SJCRH30 (cell line): ENCODE measurements around the gene NT5DC2. TPM values are rescaled to one million over a fixed set of nuclear protein-coding genes. Genes with fewer than 3 reads are reported as not detected.
A peak's percentile ranks its signal among the peaks of the same experiment; 100 is the strongest.

Source experiments
- DNase-seq, 2 experiments: peaks; one replicate each; pipeline ENCODE4 v3.0.0-alpha.2; 2015 to 2020
- H3K27ac ChIP-seq: fragments of 250-450 bp; sonication (Bioruptor Pico); 2 replicates; pipeline ENCODE4 v1.5.1; 2020; ENCODE audit warnings: mild to moderate bottlenecking, moderate library complexity
- H3K27me3 ChIP-seq: fragments of 250-450 bp; sonication (Bioruptor Pico); 2 replicates; pipeline ENCODE4 v1.5.1; 2020; ENCODE audit warnings: mild to moderate bottlenecking, moderate library complexity
- H3K36me3 ChIP-seq: fragments of 250-450 bp; sonication (Bioruptor Pico); 2 replicates; pipeline ENCODE4 v1.5.1; 2020; ENCODE audit warnings: mild to moderate bottlenecking, moderate library complexity
- H3K4me1 ChIP-seq: fragments of 250-450 bp; sonication (Bioruptor Pico); 2 replicates; pipeline ENCODE4 v1.5.1; 2020; ENCODE audit warnings: mild to moderate bottlenecking, moderate library complexity
- H3K4me3 ChIP-seq: fragments of 250-450 bp; sonication (Bioruptor Pico); 2 replicates; pipeline ENCODE4 v1.5.1; 2020; ENCODE audit warnings: mild to moderate bottlenecking, moderate library complexity
- H3K9me3 ChIP-seq: fragments of 250-450 bp; sonication (Bioruptor Pico); replicated peaks from 2 replicates; pipeline ENCODE4 v1.5.1; 2020; ENCODE audit warnings: mild to moderate bottlenecking, moderate library complexity
- total RNA-seq: library from RNA; depleted of rRNA; stranded (reverse); fragments of >200 nt; shearing (Covaris generic); gene quantifications from 2 replicates; pipeline ENCODE4 v1.2.3, GENCODE V29; 2014; rRNA removed

Gene NT5DC2
- total RNA-seq, 1 experiment from 2014 or later: 140 TPM

DNA sequence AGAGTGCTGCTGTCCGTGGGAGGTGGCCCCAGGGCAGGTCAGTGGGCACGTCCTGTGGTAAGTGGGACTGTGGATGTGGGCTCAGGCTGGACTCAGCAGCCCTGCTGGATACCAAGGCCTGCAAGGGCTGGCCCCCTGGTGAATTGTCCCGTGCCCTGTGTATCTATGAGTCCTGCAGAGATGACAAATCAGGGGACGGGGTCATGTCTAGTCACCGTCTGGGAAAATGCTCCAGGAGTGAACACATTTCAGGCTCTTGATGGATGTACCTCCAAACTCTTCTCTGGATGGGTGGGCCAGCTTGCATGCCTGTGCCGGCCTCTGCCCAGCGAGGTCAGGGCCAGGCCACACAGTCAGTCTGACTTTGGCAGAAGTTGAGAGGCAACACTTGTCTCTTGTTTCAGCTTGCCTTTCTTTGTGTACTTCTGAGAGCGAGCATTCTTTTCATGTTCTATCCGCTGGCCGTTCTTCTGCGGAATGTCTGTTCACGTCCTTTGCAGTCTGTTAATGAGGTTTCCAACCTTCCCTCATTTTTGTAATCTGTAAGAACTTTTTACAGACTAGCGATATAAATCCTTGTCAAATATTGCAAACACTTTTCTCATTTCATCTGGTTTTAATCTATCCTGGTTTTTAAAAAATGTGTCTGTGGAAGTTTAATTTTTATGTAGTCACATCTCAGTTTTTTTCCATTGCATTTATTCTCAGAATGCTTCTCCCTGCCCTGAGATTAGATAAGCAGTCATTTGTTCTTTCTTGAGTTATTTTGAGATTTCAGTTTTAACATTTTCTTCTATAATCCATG, 49.9 kb downstream of the NT5DC2 start:
- Histone ChIP-seq H3K36me3 (peaks cover 30% of the 10 kb centered on the region), H3K27ac (no peak overlapping the region), H3K9me3 (no peaks in the 10 kb centered on the region), H3K4me1 (no peaks in the 10 kb centered on the region; the same call in 1 of the 2 replicates), H3K4me3 (no peak overlapping the region), H3K27me3 (no peaks in the 10 kb centered on the region)
- DNase-seq: no peak

DNA sequence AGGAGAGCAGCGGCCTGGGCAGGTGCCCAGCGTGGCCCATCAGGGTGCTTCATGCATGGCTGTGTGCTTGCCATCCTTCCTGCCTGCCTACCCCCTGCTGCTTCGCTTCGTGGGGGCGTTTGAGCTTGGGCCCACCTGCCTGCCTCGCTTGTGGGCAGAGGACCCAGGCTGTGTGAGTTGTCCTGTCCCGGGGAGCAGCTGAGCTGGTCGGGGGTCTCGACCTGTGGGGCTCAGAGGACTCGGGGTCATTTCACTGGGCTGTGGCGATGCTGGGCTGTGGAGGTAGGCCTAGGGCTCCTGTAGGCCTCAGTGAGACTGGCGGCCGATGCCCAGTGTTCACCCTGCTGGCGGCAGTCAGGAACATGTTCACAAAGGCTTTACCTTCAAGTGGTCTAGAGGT, 50.6 kb downstream of the NT5DC2 start:
- no peaks in the 10 kb centered on the region for H3K27me3 ChIP-seq
- peaks cover 31% of the 10 kb centered on the region for H3K36me3 ChIP-seq
- no peak overlapping the region for H3K27ac ChIP-seq

DNA sequence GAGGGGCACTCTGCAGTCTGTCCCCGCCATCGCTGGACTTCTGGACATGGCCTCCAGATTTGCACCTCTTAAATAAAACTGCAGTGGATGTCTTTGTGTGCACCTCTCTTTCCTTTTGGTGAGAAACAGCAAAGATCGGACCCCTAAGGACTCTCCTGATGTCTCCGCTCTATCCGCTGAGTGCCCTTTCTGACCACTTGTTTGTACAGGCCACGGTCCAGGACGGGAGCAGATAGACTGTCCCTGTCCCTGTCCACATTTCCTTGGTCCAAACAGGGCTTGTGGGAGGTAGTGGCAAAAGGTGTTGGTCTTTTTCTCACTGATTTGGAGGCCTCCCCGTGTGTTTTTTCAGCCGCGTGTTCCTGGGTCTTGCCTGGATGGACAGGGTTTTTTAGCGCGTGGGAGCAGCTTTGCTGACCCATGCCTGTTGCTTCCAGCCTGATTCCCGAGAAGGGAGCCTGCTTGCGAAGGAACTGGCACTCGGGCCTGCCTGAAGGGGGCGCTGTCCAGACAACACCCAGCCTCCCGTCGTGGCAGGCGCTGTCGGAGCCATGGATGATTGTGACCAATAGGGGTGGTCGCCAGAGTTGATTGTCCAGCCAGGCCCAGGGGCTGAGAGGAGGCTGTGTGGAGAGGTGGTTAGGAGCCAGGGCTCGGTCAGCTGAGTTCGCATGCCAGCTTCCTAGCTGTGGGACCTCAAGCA, 51.7 kb downstream of the NT5DC2 start:
- H3K9me3 ChIP-seq: no peaks in the 10 kb centered on the region
- DNase-seq: peak in 1 of 2 experiments; percentile 26
- no peaks in the 10 kb centered on the region; the same call in 1 of the 2 replicates for H3K4me1 ChIP-seq
- no peak overlapping the region for H3K27ac ChIP-seq
- H3K36me3 ChIP-seq: peaks cover 36% of the 10 kb centered on the region
- H3K27me3 ChIP-seq: no peaks in the 10 kb centered on the region
- no peak overlapping the region for H3K4me3 ChIP-seq

More for the DNA sequence above, 50.6 kb downstream of the NT5DC2 start:
- no peak for DNase-seq
- no peak overlapping the region for H3K4me3 ChIP-seq
- H3K9me3 ChIP-seq: no peaks in the 10 kb centered on the region
- H3K4me1 ChIP-seq: no peaks in the 10 kb centered on the region; the same call in 1 of the 2 replicates

DNA sequence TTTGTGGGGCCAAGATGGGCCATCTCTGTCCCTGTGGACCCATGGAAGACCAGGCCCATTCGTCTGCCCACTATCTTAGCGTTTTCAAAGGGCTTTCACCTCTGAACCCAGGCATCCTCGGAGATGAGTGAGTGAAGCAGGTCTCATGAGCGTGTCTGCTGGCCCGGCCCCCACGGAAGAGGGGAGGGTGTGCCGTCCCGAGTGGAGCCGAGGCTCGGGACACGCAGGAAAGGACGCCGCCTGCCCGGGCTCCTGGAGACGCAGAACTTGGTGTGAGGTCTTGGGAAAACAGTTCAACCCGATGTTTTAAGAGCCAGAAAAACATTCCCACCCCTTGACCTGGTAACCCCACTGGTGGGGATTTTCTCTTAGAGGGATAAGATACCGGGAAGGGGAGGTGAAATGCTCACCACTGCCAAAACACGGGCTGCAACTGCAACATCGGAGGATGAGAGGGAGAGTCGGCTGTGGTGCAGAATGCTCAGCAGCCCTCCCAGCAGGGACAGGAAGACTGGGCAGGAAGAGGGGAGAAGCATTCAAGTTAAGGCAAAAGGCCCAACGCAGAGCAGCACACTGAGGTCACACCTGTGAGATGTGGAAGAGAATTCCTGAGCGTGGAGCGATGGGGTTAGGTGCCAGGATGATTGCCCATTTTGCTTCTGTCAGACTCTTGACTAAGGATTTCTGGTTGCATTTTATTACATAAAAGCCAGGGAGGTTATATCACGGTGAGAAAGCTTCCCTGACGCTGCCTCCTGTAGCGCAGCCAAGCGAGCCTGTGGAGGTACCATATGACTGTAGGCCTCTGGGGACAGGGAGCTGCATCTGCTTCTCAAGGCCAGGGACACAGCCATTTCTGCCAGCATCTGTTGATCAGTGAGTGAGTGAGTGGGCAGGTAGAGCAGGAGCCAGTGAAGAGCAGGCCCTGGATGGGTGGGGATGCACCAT, 52.6 kb downstream of the NT5DC2 start:
- Histone ChIP-seq H3K36me3 (peaks cover 43% of the 10 kb centered on the region), H3K9me3 (no peaks in the 10 kb centered on the region), H3K27ac (no peak overlapping the region), H3K4me1 (no peaks in the 10 kb centered on the region; the same call in 1 of the 2 replicates), H3K4me3 (no peak overlapping the region), H3K27me3 (no peaks in the 10 kb centered on the region)
- DNase-seq: no peak

DNA sequence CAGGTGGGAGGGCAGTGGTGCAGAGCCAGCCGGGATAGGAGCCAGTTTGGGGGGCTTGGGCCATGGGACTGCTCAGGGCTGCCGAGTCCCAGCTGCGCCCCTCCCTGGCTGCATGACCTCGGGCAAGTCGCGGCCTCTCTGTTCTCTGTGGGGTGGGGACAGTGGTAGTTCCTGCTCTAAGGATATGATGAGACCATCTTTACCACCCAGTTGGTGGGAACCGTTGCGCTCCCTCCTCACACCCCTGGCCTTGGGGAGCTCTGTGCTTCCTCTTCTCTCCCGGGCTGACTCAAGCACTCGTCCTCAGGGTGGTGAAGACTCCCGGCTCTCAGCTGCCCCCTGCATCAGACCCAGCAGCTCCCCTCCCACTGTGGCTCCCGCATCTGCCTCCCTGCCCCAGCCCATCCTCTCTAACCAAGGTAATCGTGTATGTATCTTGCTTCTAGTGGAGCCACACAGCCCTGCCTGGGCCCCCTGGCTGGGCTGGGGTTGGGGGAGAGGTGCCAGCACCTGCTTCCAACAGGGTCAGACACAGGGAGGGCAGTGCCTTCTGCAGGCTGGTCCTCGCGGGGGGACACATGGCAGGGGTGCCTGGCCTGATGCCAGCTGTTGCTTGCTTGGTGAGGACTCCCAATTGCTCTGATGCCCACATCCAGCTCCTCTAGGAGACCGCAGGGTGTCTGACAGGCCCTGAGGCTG, 53.6 kb downstream of the NT5DC2 start:
- no peaks in the 10 kb centered on the region; the same call in 1 of the 2 replicates for H3K4me1 ChIP-seq
- no peak for DNase-seq
- no peak overlapping the region for H3K27ac ChIP-seq
- peaks cover 47% of the 10 kb centered on the region for H3K36me3 ChIP-seq
- H3K4me3 ChIP-seq: no peak overlapping the region
- H3K9me3 ChIP-seq: no peaks in the 10 kb centered on the region
- H3K27me3 ChIP-seq: no peaks in the 10 kb centered on the region

DNA sequence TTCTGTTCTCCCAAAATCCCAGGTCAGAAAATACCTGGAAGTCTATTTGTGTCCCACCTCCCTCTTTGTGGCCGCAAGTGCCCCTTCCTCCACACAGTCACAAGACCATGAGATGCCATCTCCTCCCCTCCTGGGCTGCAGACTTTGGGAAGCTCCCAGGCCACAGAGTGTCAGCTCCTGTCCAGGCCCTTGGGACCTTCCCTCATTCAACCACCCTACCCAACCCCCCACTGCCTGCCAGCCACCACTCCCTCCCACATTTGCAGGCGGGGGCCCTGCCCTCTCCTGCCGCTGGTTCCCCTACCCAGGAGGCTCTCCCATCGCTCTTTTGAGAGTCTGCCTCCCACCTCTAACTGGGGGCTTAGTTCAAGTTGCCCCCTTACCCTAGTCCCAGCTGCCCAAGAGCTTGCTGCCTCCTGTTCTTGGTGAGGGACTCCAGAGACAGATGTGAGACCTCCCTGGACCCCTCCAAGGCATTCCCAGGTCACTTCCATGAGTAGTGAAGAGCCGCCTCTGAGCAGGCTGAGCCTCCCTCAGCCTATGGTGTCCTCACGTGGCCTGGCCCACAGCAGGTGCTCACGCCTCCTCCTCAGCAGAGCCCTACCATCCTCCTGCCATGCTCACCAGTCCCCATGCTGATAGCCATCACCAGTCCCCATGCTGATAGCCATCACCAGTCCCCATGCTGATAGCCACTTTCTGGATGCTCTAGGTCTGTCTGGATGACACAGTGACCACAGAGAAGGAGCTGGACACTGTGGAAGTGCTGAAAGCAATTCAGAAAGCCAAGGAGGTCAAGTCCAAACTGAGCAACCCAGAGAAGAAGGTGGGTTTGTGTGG, 54.4 kb downstream of the NT5DC2 start:
- no peak overlapping the region for H3K27ac ChIP-seq

DNA sequence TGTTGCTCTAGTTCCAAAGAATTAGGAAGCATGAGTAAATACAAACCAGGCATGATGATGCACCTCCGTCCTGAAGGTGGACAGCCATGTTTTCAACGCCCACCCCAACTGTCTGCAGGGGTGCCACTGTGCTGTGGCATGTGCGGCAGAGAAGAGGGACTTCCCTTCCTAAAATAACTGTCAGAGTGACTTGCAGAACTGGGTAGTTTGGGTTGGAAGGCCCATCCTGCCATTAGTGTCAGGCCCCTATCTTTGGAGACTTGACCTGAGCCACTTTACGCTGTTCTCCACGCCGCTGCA, 55.9 kb downstream of the NT5DC2 start:
- Histone ChIP-seq H3K27ac (no peak overlapping the region), H3K4me3 (no peak overlapping the region), H3K27me3 (no peaks in the 10 kb centered on the region), H3K4me1 (no peaks in the 10 kb centered on the region), H3K36me3 (peaks cover 64% of the 10 kb centered on the region), H3K9me3 (no peaks in the 10 kb centered on the region)
- DNase-seq: no peak

More for the DNA sequence above, 54.4 kb downstream of the NT5DC2 start:
- Histone ChIP-seq H3K36me3 (peaks cover 52% of the 10 kb centered on the region), H3K27me3 (no peaks in the 10 kb centered on the region), H3K4me1 (no peaks in the 10 kb centered on the region; the same call in 1 of the 2 replicates), H3K4me3 (no peak overlapping the region), H3K9me3 (no peaks in the 10 kb centered on the region)
- no peak for DNase-seq

DNA sequence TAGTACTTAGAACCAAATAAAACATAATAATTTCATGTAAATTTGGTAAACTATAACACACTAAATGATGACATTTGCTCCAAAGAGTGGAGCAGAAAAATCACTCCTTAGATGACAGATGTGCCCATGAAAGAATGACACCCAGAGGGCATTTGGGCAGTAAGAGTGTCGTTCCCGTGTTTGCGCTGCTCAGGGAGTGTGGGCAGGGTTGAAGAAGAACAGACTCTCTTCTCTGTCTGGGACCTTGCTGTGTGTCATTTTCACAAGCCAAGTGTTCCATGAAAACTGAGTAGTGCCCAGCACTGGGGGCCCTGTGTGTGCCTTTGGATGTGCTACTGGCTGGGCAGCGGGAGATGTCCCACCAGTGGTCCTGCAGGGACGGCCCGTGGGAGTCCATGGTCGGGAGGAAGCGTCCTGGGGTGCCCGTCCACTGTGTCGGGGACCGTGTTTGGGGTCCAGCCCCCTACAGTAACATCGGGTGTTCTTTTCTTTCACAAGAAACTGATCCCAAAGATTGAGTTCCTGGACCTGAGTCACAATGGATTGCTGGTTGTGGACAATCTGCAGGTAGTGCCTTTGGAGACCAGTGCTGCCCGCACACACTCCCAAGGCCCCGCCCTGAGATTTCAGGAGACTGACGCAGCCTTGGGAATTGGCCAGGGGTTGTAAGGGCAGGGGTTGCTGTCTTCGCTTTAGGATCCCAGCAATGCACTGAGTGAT, 56.4 kb downstream of the NT5DC2 start:
- Histone ChIP-seq H3K9me3 (no peaks in the 10 kb centered on the region), H3K4me3 (no peak overlapping the region), H3K27ac (no peak overlapping the region), H3K27me3 (no peaks in the 10 kb centered on the region), H3K36me3 (peaks cover 69% of the 10 kb centered on the region), H3K4me1 (no peaks in the 10 kb centered on the region)
- no peak for DNase-seq

Other genes starting within 250 kb of the NT5DC2 start
- 5.5 and 6.5 TPM in 2 replicates for gene GLYCTK, start 246.0 kb downstream of the NT5DC2 start, total RNA-seq
- gene DNAH1, start 217.5 kb downstream of the NT5DC2 start, total RNA-seq: 0.14 and 0.33 TPM in 2 replicates
- gene BAP1, start 123.8 kb downstream of the NT5DC2 start, total RNA-seq: 65.9 and 71.2 TPM in 2 replicates
- 4.8 and 5.7 TPM in 2 replicates for gene PHF7, start 123.2 kb downstream of the NT5DC2 start, total RNA-seq
- gene SEMA3G, start 88.8 kb downstream of the NT5DC2 start, total RNA-seq: 0.03 and 0.10 TPM in 2 replicates
- 8.5 and 10.5 TPM in 2 replicates for gene TNNC1, start 79.8 kb downstream of the NT5DC2 start, total RNA-seq
- 32.8 and 43.5 TPM in 2 replicates for gene NISCH, start 78.3 kb downstream of the NT5DC2 start, total RNA-seq
- not detected in 2 replicates for gene STAB1, start 38.5 kb downstream of the NT5DC2 start, total RNA-seq
- 12.7 and 13.2 TPM in 2 replicates for gene UQCC5, start 2.7 kb upstream of the NT5DC2 start, total RNA-seq
- 60.0 and 64.2 TPM in 2 replicates for gene PBRM1, start 152.1 kb upstream of the NT5DC2 start, total RNA-seq
- 141 and 171 TPM in 2 replicates for gene GNL3, start 152.2 kb upstream of the NT5DC2 start, total RNA-seq
- gene GLT8D1, start 171.9 kb upstream of the NT5DC2 start, total RNA-seq: 39.7 and 43.9 TPM in 2 replicates
- gene SPCS1, start 172.2 kb upstream of the NT5DC2 start, total RNA-seq: 88.6 and 96.6 TPM in 2 replicates
- gene NEK4, start 237.1 kb upstream of the NT5DC2 start, total RNA-seq: 23.3 and 24.1 TPM in 2 replicates
- gene ITIH1, start 243.7 kb upstream of the NT5DC2 start, total RNA-seq: 0.04 TPM in 1 of 2 replicates, not detected in the other